SK-N-SH treated with all-trans-retinoic acid at 6 μM for 48 hours (cell line): Measurements from ENCODE around the gene NTM.

Experiments
- ESRRG ChIP-seq: fragments of 250-450 bp; sonication (Bioruptor Pico); IDR thresholded peaks from 2 replicates; pipeline ENCODE4 v1.6.1; 2021; ENCODE audit warnings: mild to moderate bottlenecking
- ZFP3 ChIP-seq: fragments of 250-450 bp; sonication (Bioruptor Pico); IDR thresholded peaks from 2 replicates; pipeline ENCODE4 v1.5.0; 2020; ENCODE audit warnings: mild to moderate bottlenecking, moderate library complexity
- ZNF8 ChIP-seq: fragments of 450-650 bp; formaldehyde crosslinking; IDR thresholded peaks from 2 replicates; pipeline ENCODE4 v1.5.0; 2020; ENCODE audit warnings: mild to moderate bottlenecking, moderate library complexity
- TF ChIP-seq, protein P1 (sequence below): fragments of 250-450 bp; sonication (Bioruptor Pico); IDR thresholded peaks from 2 replicates; pipeline ENCODE4 v1.8.0; 2020; ENCODE audit warnings: mild to moderate bottlenecking, moderate library complexity, borderline replicate concordance

DNA sequence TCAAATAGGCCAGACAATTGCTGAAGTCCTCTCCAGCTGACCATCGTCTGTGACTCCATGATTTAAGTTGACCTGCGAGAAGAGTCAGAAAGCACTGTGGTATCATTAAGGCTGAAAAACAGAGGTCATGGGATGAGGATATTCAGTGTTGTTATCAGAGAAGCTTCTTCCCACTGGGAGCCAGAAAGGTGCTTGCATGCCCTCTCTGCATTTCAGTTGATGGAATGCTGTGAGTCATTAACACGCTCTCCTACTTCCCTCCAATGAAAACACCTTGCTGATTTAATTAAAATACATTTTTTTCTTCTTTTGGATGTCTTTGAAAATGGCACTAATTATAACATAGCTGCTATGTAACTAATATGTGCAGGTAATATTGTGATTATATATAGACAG is 667.0 kb downstream of the NTM start:
- TF ChIP-seq ZNF8 (no peak), ESRRG (no peak), ZFP3 (CRISPR knock-in tag) (no peak)
- TF ChIP-seq, protein P1, sequence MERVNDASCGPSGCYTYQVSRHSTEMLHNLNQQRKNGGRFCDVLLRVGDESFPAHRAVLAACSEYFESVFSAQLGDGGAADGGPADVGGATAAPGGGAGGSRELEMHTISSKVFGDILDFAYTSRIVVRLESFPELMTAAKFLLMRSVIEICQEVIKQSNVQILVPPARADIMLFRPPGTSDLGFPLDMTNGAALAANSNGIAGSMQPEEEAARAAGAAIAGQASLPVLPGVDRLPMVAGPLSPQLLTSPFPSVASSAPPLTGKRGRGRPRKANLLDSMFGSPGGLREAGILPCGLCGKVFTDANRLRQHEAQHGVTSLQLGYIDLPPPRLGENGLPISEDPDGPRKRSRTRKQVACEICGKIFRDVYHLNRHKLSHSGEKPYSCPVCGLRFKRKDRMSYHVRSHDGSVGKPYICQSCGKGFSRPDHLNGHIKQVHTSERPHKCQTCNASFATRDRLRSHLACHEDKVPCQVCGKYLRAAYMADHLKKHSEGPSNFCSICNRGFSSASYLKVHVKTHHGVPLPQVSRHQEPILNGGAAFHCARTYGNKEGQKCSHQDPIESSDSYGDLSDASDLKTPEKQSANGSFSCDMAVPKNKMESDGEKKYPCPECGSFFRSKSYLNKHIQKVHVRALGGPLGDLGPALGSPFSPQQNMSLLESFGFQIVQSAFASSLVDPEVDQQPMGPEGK (CRISPR knock-in tag) = no peak
